RPMI8226 (cell line): ENCODE results near the gene KRT35.
A peak's percentile ranks its signal among the peaks of the same experiment; 100 is the strongest.

Source experiments
- DNase-seq: peaks from one replicate; pipeline ENCODE4 v3.0.0-alpha.2; 2015

Gene KRT35

GRCh38 chr17:41511716-41512115, 30.8 kb upstream of the KRT35 start:
- DNase-seq = no peak

GRCh38 chr17:41511116-41511515, 30.2 kb upstream of the KRT35 start:
- DNase-seq = peak; percentile 31

GRCh38 chr17:41510251-41511065, 29.5 kb upstream of the KRT35 start:
- DNase-seq = peak; percentile 66

GRCh38 chr17:41507315-41507880, 26.4 kb upstream of the KRT35 start:
- DNase-seq = peak; percentile 96

GRCh38 chr17:41505809-41506767, 25.1 kb upstream of the KRT35 start:
- peak; percentile 74 for DNase-seq

GRCh38 chr17:41505007-41505808, 24.3 kb upstream of the KRT35 start, which contains the start of gene KRT13:
Gene KRT13 (minus strand): TSS chr17:41505612. CDS start chr17:41505550, 62 bp downstream.
- DNase-seq = no peak

- DNase-seq = no peak
These were observed 23.5 kb upstream of the KRT35 start for GRCh38 chr17:41504246-41504977.

GRCh38 chr17:41503202-41503601, 22.3 kb upstream of the KRT35 start:
- DNase-seq = no peak

- DNase-seq = no peak
These were observed 19.4 kb upstream of the KRT35 start for GRCh38 chr17:41500131-41500911.

- no peak for DNase-seq
These were observed 18.8 kb upstream of the KRT35 start for GRCh38 chr17:41499714-41500113.

- no peak for DNase-seq
These were observed 17.3 kb upstream of the KRT35 start for GRCh38 chr17:41498276-41498675.

- DNase-seq = peak; percentile 92
These were observed 16.0 kb upstream of the KRT35 start for GRCh38 chr17:41496803-41497484.

- DNase-seq = no peak
These were observed 13.6 kb upstream of the KRT35 start for GRCh38 chr17:41494524-41494923.

- DNase-seq = peak; percentile 42
These were observed 11.8 kb upstream of the KRT35 start for GRCh38 chr17:41492771-41493170.

- DNase-seq = no peak
These were observed 11.4 kb upstream of the KRT35 start for GRCh38 chr17:41492351-41492750.

GRCh38 chr17:41491476-41491875, 10.5 kb upstream of the KRT35 start:
- no peak for DNase-seq

- DNase-seq = no peak
These were observed 9.3 kb upstream of the KRT35 start for GRCh38 chr17:41490000-41490990.

- no peak for DNase-seq
These were observed 8.6 kb upstream of the KRT35 start, which contains the start of gene KRT36 for GRCh38 chr17:41489531-41489930. Gene KRT36 (minus strand): TSS chr17:41489910. CDS start chr17:41489864, 46 bp downstream.
